Endothelial cell of umbilical vein (primary cell): ENCODE measurements around the gene KIF3A.

ENCODE experiments used
- CTCF ChIP-seq, 2 donors: IDR thresholded peaks; 1 replicate in 1 of 2; 2 replicates in 1 of 2; pipeline ENCODE4 v1.5.1; 2011; ENCODE audit warnings: low read length in 2 of 2, mild to moderate bottlenecking in 2 of 2, moderate library complexity in 2 of 2, control low read depth in 1 of 2, inconsistent platforms in 1 of 2, low read depth in 1 of 2; ENCODE audit not compliant: insufficient read depth in 1 of 2; ENCODE audit errors: extremely low read depth in 1 of 2
- EZH2 ChIP-seq: IDR thresholded peaks from 2 replicates; pipeline ENCODE4 v1.6.1; 2012; ENCODE audit warnings: borderline replicate concordance, low read depth, mild to moderate bottlenecking, moderate library complexity, low read length, inconsistent platforms; ENCODE audit not compliant: severe bottlenecking
- FOS ChIP-seq: IDR thresholded peaks from 2 replicates; pipeline ENCODE4 v1.6.1; 2011; ENCODE audit warnings: mild to moderate bottlenecking, low read length, moderate library complexity, borderline replicate concordance; ENCODE audit not compliant: insufficient read depth
- GATA2 ChIP-seq: IDR thresholded peaks from 2 replicates; pipeline ENCODE4 v1.7.0; 2011; ENCODE audit warnings: low read depth, mild to moderate bottlenecking, moderate library complexity, mixed read lengths, low read length; ENCODE audit not compliant: insufficient read length, insufficient read depth
- JUN ChIP-seq: IDR thresholded peaks from 2 replicates; pipeline ENCODE4 v1.6.1; 2011; ENCODE audit warnings: borderline replicate concordance, low read depth; ENCODE audit not compliant: insufficient read length, insufficient read depth
- MAX ChIP-seq: IDR thresholded peaks from 2 replicates; pipeline ENCODE4 v1.6.1; 2011; ENCODE audit not compliant: insufficient read depth, insufficient read length
- POLR2A ChIP-seq: IDR thresholded peaks from 2 replicates; pipeline ENCODE4 v1.6.1; 2012; ENCODE audit warnings: low read depth, mild to moderate bottlenecking, control low read depth, low read length
- POLR2AphosphoS5 ChIP-seq: IDR thresholded peaks from 2 replicates; pipeline ENCODE4 v1.6.1; 2012; ENCODE audit warnings: low read depth, mild to moderate bottlenecking, control low read depth, low read length, moderate library complexity; ENCODE audit not compliant: insufficient read depth

GRCh38 chr5:132758451-132758850 lies 21.1 kb upstream of the KIF3A start:
- TF ChIP-seq GATA2 (no peak), CTCF (IDR thresholded peaks at IDR 0.05; ENCODE audit: extremely low read depth in 1 of 2, insufficient read depth in 1 of 2, low read depth in 1 of 2, low read length in 2 of 2) (no peak), POLR2A (no peak), FOS (no peak), POLR2AphosphoS5 (no peak), EZH2 (no peak), MAX (no peak), JUN (no peak)
